SU-DHL-6 (cell line): ENCODE results near the gene GNAT3.

ENCODE experiments used
- H2AFZ ChIP-seq: fragments of 200-600 bp; sonication (generic); 2 replicates; pipeline ENCODE4 v1.6.1; 2014; ENCODE audit warnings: low read depth, mild to moderate bottlenecking, moderate library complexity, mixed read lengths, antibody characterized with exemption, low read length; ENCODE audit not compliant: severe bottlenecking
- H3F3A ChIP-seq: fragments of 200-600 bp; shearing (Covaris generic); 2 replicates; pipeline ENCODE4 v1.6.0; 2016; ENCODE audit warnings: antibody characterized with exemption, mild to moderate bottlenecking; ENCODE audit not compliant: insufficient read depth
- H3K27ac ChIP-seq: fragments of 200-600 bp; sonication (generic); 2 replicates; pipeline ENCODE4 v1.5.1; 2016; ENCODE audit warnings: low read depth, mild to moderate bottlenecking, low read length, moderate library complexity, mixed read lengths
- H3K27me3 ChIP-seq: fragments of 200-600 bp; sonication (generic), shearing (Covaris generic); 2 replicates; pipeline ENCODE4 v1.6.0; 2014; ENCODE audit warnings: mild to moderate bottlenecking, low read length
- H3K36me3 ChIP-seq: fragments of 200-600 bp; sonication (generic); 2 replicates; pipeline ENCODE4 v1.6.1; 2014; ENCODE audit warnings: mild to moderate bottlenecking, low read length, mixed read lengths
- H3K4me2 ChIP-seq: fragments of 300-600, 200-600 bp; shearing (Covaris generic), sonication (generic); 2 replicates; pipeline ENCODE4 v1.6.0; 2014; ENCODE audit warnings: low read length, low read depth, mild to moderate bottlenecking; ENCODE audit not compliant: poor library complexity, severe bottlenecking
- H3K4me3 ChIP-seq: fragments of 200-600 bp; sonication (generic); 2 replicates; pipeline ENCODE4 v1.5.1; 2014; ENCODE audit warnings: antibody characterized with exemption, low read length, mild to moderate bottlenecking, mixed read lengths; ENCODE audit not compliant: insufficient read depth, poor library complexity, severe bottlenecking
- H3K79me2 ChIP-seq: fragments of 200-600 bp; sonication (generic); 2 replicates; pipeline ENCODE4 v1.6.1; 2014; ENCODE audit warnings: mild to moderate bottlenecking, low read length, moderate library complexity; ENCODE audit not compliant: insufficient read depth
- H3K9ac ChIP-seq: fragments of 200-600 bp; sonication (generic); 2 replicates; pipeline ENCODE4 v1.7.0; 2014; ENCODE audit warnings: mild to moderate bottlenecking, low read length
- H3K9me2 ChIP-seq: fragments of 200-600 bp; sonication (generic); replicated peaks from 2 replicates; pipeline ENCODE4 v1.6.1; 2014; ENCODE audit warnings: low read length; ENCODE audit not compliant: insufficient read depth
- H3K9me3 ChIP-seq: fragments of 200-600 bp; sonication (generic); 2 replicates; pipeline ENCODE4 v1.6.1; 2014; ENCODE audit warnings: low read length, mixed read lengths; ENCODE audit not compliant: insufficient read depth
- H4K20me1 ChIP-seq: fragments of 200-600 bp; sonication (generic); 2 replicates; pipeline ENCODE4 v1.6.1; 2014; ENCODE audit warnings: low read depth, mild to moderate bottlenecking, antibody characterized with exemption, low read length, moderate library complexity, mixed read lengths
- EZH2phosphoT487 ChIP-seq: fragments of 200-600 bp; sonication (generic), shearing (Covaris generic); conservative IDR thresholded peaks from 2 replicates; pipeline ENCODE4 v1.6.1; 2018; ENCODE audit warnings: mild to moderate bottlenecking, antibody characterized with exemption, low read length, moderate library complexity, mixed read lengths
- TF ChIP-seq, protein P1 (sequence below): fragments of 200-600 bp; sonication (generic); IDR thresholded peaks from one replicate; pipeline ENCODE4 v1.5.1; 2017; ENCODE audit warnings: antibody characterized with exemption, mild to moderate bottlenecking, low read length, moderate library complexity; ENCODE audit not compliant: insufficient read depth, poor library complexity, severe bottlenecking

The GNAT3 gene

DNA sequence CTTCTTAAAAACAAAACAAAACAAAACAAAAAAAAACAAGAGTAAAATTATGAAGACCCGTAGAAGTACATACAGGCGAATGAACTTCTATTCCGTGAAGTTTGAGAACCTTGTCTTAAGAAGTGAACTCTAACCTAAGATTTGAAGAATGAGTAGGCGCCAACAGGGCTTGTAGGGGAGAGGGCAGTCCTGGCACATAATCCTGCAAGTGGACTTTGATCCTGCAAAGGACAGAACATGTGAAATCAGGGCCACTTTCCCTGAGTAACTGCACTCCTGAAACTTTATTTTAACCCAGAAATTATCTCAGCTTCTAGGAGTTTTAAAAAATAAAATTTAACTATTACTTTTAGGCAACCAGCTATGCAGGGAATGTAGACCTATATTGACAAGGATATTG is 62.0 kb downstream of the GNAT3 start:
- H2AFZ ChIP-seq, result no peak overlapping the region
- no peak overlapping the region for H3K4me3 ChIP-seq
- no peaks in the 10 kb centered on the region for H3K79me2 ChIP-seq
- TF ChIP-seq, protein P1, sequence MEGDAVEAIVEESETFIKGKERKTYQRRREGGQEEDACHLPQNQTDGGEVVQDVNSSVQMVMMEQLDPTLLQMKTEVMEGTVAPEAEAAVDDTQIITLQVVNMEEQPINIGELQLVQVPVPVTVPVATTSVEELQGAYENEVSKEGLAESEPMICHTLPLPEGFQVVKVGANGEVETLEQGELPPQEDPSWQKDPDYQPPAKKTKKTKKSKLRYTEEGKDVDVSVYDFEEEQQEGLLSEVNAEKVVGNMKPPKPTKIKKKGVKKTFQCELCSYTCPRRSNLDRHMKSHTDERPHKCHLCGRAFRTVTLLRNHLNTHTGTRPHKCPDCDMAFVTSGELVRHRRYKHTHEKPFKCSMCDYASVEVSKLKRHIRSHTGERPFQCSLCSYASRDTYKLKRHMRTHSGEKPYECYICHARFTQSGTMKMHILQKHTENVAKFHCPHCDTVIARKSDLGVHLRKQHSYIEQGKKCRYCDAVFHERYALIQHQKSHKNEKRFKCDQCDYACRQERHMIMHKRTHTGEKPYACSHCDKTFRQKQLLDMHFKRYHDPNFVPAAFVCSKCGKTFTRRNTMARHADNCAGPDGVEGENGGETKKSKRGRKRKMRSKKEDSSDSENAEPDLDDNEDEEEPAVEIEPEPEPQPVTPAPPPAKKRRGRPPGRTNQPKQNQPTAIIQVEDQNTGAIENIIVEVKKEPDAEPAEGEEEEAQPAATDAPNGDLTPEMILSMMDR, result no peak
- TF ChIP-seq EZH2phosphoT487, result no peak
- H3K27ac ChIP-seq, result no peak overlapping the region
- H3K9me2 ChIP-seq, result no peaks in the 10 kb centered on the region
- no peak overlapping the region for H3K4me2 ChIP-seq
- H3K36me3 ChIP-seq, result no peaks in the 10 kb centered on the region
- H3K27me3 ChIP-seq, result no peaks in the 10 kb centered on the region
- H3F3A ChIP-seq, result no peaks in the 10 kb centered on the region
- H3K9ac ChIP-seq, result no peak overlapping the region
- H4K20me1 ChIP-seq, result no peaks in the 10 kb centered on the region
- no peaks in the 10 kb centered on the region for H3K9me3 ChIP-seq

DNA sequence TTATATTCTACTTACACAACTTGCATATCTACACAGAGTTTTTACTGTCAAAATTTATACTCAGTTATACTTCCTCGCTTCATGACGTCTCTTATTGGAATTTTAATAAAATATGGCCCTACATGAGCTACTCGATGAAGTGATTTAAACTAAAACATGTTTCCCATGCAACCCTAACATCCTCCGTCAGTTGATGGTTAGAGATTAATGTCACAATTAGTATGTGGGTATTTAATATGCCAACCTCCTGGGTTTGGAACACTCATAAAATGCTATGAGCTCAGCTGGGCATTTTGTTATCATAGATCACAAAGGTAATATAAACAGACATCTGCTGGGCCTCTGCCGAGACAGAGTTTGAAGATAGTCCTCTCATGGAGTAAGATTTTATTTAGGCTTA is 66.5 kb downstream of the GNAT3 start:
- Histone ChIP-seq H2AFZ (no peak overlapping the region), H3K36me3 (no peaks in the 10 kb centered on the region), H3F3A (no peaks in the 10 kb centered on the region), H3K4me3 (no peak overlapping the region), H3K27ac (no peak overlapping the region), H3K9ac (no peak overlapping the region), H3K9me2 (no peaks in the 10 kb centered on the region), H3K27me3 (no peaks in the 10 kb centered on the region), H4K20me1 (no peaks in the 10 kb centered on the region), H3K9me3 (no peaks in the 10 kb centered on the region), H3K4me2 (no peak overlapping the region), H3K79me2 (no peaks in the 10 kb centered on the region)
- no peak for TF ChIP-seq EZH2phosphoT487
- TF ChIP-seq, protein P1, result no peak

DNA sequence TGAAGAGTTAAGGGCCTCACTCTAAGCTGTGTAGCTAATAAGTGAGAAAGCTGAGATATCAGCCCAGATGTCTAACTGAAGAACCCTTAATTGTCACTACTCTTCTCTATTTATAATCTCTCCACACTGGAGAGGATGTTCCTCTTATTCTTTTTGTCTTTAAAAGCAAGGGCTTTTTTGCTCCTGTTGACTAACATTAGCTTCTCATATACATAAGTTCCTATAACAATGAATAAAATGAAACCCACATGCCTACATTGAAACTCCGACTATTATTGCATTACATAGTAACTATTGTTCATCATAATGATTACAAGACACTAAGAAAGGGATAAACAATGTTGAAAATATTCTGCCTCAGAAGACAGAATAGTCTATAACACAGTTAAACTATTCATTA is 67.1 kb downstream of the GNAT3 start:
- Histone ChIP-seq H3K4me3 (no peak overlapping the region), H3K4me2 (no peak overlapping the region), H4K20me1 (no peaks in the 10 kb centered on the region), H3K9ac (no peak overlapping the region), H2AFZ (no peak overlapping the region), H3K27ac (no peak overlapping the region), H3F3A (no peaks in the 10 kb centered on the region), H3K79me2 (no peaks in the 10 kb centered on the region), H3K9me2 (no peaks in the 10 kb centered on the region), H3K9me3 (no peaks in the 10 kb centered on the region), H3K36me3 (no peaks in the 10 kb centered on the region), H3K27me3 (no peaks in the 10 kb centered on the region)
- no peak for TF ChIP-seq EZH2phosphoT487
- TF ChIP-seq, protein P1, result no peak

DNA sequence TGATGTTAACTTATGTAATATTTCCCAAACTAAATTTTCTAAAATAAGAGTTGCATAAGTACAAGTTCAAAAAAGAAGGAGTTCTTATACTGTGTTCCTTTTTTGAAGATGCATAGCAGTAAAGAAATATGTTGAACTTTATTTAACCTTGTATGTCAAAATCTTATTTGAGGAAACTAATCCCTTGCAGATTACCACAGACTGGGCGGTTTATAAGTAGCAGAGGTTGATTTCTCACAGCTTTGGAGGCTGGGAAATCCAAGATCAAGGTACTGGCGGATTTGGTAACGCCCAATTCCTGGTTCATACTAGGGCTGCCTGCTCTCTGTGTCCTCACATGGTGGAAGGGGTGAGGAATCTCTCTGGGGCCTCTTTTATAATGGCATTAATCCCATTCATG is 68.5 kb downstream of the GNAT3 start:
- Histone ChIP-seq H3K4me2 (no peak overlapping the region), H3K4me3 (no peak overlapping the region), H4K20me1 (no peaks in the 10 kb centered on the region), H3K9me3 (no peaks in the 10 kb centered on the region), H3K9ac (no peak overlapping the region), H3K27ac (no peak overlapping the region), H2AFZ (no peak overlapping the region), H3F3A (no peaks in the 10 kb centered on the region), H3K36me3 (no peaks in the 10 kb centered on the region), H3K27me3 (no peaks in the 10 kb centered on the region), H3K9me2 (no peaks in the 10 kb centered on the region), H3K79me2 (no peaks in the 10 kb centered on the region)
- TF ChIP-seq, protein P1, result no peak
- TF ChIP-seq EZH2phosphoT487, result no peak
